NCI-H510A (cell line): ENCODE data around the gene ZSWIM1.

Experiments used
- DNase-seq: peaks from one replicate; lab custom pipeline; 2025; lab: John Stamatoyannopoulos, UW

ZSWIM1 gene

DNA sequence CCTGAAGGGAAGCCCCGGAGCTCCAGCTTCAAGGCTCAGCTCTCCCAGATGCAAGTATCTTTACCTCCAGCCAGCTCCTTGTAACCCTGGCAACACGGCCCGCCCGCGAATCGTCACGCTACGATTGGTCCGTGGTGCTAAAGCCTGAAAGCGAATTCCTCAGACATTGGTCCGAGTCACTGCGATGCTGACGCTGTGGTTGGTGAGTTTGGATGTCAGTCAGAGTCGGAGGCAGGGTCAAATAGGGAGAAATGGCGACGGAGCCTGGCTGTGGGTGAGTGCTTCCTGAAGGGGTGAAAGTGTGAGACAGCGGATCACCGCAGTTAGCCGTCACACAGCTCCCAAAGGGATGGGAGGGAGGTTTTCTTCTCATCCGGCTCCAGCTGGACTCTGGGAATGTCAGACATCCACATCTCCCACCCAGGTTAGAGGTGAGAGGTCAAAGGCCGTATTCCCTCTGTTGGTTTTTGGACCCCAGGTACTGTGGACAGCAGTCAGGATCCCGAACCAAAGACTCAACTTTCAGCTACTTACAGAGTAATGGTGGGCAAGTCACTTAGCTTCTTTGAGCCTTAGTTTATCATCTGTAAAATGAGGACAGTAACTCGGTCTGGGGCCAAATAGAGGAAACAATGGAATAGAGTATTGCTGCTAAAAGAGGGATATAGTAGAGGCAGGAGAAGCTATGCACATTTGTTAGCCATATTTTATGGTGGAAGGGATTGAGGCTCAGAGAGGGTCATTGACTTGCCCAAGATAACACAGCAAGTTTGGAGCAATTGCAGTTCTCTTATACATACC, at the start of gene ZSWIM1:
Gene ZSWIM1 (plus strand): TSS at position 240 of the 801 bp plus-strand sequence. CDS start 1,366 bp downstream, outside the sequence.
- DNase-seq, result peak; percentile 91

DNA sequence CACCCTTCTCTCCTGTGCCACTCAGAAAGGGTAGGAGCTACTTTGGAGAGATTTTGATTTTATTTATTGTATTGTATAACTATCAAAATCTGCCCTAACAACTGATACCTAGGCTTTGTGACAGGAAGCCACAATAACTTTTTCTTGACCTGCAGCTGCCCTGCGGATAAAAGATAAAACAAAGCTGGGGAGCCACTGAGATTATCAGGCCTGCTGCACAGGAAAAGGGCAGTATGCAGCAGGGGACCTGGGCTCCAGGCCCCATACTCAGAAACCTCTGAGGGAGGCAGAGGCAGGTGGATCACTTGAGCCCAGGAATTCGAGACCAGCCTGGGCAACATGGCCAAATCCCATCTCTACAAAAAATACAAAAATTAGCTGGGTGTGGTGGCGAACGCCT, 48.4 kb upstream of the ZSWIM1 start:
- no peak for DNase-seq

GRCh38 chr20:45833030-45833882, 47.8 kb upstream of the ZSWIM1 start, which contains the start of gene SNX21:
Gene SNX21, plus strand, starts transcription at chr20:45833799. Its CDS starts 121 bp downstream, at chr20:45833920.
- peak; percentile 68 for DNase-seq

DNA sequence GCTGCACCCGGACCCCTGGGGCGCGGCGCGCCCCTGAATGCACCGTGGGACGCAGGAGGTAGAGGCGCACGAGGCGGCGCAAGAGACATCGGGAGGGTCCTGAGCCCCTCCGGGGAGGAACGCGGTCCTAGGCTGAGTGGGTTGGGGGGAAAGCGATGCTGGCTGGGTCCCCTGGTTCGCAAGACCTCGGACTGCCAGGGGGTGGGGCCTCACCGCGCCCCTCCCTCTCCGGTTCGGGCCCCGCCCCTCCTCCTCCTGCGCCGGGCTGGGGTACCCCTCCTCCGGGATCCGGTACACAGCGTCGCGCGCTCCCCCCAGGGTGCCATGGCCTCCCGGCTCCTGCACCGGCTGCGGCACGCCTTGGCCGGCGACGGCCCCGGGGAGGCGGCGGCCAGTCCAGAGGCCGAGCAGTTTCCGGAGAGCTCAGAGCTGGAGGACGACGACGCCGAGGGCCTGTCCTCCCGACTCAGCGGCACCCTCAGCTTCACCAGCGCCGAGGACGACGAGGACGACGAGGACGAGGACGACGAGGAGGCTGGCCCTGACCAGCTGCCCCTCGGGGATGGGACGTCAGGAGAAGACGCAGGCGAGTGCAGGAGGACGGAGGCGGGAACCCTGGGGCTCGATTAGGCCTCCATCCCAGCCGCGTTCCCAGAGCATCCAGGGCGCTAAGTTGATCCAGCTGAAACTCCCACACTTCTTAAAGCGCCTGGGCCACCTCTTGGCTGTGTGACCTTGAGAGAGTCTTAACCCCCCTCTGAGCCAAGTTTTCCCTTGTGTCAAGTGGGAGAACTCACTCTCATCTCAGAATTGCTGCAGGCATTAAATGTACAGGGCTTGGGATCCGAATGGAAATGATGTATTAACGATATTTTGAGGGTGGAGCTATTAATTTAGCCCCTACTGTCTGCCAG, 46.9 kb upstream of the ZSWIM1 start:
- peak; percentile 31 for DNase-seq

DNA sequence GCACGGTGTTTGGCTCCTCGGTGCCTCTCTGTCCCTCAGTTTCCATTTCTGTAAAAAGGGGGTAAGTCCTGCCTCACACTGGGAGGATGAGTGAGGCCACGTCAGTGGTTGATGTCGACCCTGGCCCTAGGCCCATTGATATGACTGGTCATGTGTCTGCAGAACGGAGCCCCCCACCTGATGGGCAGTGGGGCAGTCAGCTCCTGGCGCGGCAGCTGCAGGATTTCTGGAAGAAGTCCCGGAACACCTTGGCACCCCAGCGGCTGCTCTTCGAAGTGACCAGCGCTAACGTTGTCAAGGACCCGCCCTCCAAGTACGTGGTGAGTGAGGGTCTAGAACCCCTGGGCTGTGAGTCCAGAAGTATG, 46.2 kb upstream of the ZSWIM1 start:
- DNase-seq, result no peak

- no peak for DNase-seq
These were observed 45.7 kb upstream of the ZSWIM1 start for GRCh38 chr20:45835329-45835765.

GRCh38 chr20:45835825-45836224, 45.2 kb upstream of the ZSWIM1 start:
- DNase-seq, result no peak

- no peak for DNase-seq
These were observed 44.2 kb upstream of the ZSWIM1 start for GRCh38 chr20:45836841-45837240.

DNA sequence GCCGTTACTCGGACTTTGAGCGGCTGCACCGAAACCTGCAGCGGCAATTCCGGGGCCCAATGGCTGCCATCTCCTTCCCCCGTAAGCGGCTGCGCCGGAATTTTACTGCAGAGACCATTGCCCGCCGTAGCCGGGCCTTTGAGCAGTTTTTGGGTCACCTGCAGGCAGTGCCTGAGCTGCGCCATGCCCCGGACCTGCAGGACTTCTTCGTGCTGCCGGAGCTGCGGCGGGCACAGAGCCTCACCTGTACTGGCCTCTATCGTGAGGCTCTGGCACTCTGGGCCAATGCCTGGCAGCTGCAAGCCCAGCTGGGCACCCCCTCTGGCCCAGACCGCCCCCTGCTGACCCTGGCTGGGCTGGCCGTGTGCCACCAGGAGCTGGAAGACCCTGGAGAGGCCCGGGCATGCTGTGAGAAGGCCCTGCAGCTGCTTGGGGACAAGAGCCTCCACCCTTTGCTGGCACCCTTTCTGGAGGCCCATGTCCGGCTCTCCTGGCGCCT, 40.3 kb upstream of the ZSWIM1 start:
- DNase-seq, result no peak

DNA sequence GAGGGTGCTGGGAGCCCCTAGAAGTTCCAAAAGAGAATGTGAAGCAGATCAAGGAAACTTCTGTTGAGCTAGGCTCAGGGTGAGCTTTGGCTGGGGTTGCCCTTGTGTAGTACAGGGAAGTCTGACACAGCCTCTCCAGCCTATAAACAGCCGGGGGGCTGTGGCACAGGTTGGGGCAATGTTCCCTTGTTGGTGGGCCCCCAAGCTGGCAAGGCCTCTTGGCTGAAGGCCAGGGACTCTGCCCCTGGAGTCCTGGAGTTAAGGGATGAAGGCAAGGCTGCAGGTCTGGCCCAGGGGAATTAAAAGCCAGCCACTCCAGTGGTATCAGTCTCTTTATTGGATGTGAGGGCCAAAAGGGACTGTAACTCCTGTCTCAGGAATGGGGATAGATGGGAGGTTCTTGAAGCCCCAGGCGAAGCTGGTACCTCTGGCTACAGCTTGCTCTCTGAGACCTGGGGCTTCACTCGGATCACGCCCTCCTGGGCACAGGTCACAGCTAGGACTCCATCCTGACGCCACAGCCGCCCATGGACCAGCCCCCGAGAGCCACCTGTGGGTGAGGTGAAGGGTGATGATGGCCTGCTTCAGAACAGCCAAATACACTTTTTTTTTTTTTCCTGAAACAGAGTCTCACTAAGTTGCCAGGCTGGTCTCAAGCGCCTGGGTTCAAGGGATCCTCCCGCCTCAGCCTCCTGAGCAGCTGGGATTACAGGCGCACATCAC, 39.5 kb upstream of the ZSWIM1 start:
- no peak for DNase-seq

- DNase-seq, result no peak
These were observed 38.7 kb upstream of the ZSWIM1 start for GRCh38 chr20:45842169-45842812.

- no peak for DNase-seq
These were observed 37.5 kb upstream of the ZSWIM1 start for GRCh38 chr20:45843506-45843905.

- no peak for DNase-seq
These were observed 35.6 kb upstream of the ZSWIM1 start for GRCh38 chr20:45845452-45845851.

DNA sequence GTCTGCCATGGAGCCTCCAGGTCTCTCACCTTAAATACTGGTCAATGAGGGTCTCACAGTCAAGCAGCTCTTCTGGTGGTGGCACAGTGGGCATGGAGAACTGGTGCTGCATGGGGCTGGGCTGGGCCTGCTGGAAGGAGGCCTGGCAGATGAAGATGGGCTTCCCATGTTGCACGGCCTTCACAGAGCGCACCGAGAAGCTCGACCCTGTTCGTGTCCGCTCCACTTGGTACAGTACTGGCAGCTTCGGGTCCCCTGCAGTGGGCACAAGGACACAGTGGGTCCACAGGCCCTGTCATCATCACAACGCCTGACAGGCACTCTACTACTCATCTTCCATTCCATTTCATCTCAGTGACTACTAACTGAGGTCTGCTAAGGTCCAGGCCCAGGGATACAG, 32.6 kb upstream of the ZSWIM1 start:
- DNase-seq, result no peak

DNA sequence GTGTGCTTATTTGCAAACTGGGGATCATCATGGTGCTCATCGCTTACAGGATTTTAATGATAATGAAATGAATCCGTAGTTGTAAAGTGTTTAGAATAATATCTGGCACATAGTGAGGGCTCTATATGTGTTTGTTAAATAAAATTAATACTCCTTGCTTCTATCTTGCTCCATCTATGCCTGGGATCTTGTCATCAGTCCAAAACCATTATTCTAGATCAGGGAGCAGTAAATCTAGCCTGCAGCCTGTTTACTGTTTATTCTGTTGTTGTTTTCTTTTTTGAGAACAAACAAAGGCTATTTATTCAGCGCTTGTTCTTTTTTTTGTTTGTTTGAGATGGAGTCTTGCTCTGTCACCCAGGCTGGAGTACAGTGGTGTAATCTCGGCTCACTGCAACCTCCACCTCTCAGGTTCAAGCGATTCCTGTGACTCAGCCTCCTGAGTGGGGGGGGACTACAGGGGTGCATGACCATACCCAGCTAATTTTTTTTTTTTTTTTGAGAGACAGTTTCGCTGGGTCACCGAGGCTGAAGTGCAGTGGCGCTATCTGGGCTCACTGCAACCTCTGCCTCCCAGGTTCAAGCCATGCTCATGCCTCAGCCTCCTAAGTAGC, 32.0 kb upstream of the ZSWIM1 start:
- DNase-seq, result no peak

GRCh38 chr20:45850238-45850637, 30.8 kb upstream of the ZSWIM1 start:
- DNase-seq, result no peak

GRCh38 chr20:45850926-45851325, 30.1 kb upstream of the ZSWIM1 start:
- no peak for DNase-seq

GRCh38 chr20:45851501-45851900, 29.5 kb upstream of the ZSWIM1 start:
- DNase-seq, result no peak

- no peak for DNase-seq
These were observed 28.7 kb upstream of the ZSWIM1 start for GRCh38 chr20:45852326-45852725.

- DNase-seq, result no peak
These were observed 27.5 kb upstream of the ZSWIM1 start for GRCh38 chr20:45853484-45853883.
